Loucy (cell line): ENCODE data around the gene AGXT.

Source experiments
- CTCF ChIP-seq: fragments of 200-600 bp; sonication (generic); conservative IDR thresholded peaks from 2 replicates; pipeline ENCODE4 v1.5.1; 2014; ENCODE audit warnings: mild to moderate bottlenecking, antibody characterized with exemption, low read length
- EZH2phosphoT487 ChIP-seq: fragments of 200-600 bp; IDR thresholded peaks from 2 replicates; pipeline ENCODE4 v1.6.1; 2018; ENCODE audit warnings: antibody characterized with exemption, mild to moderate bottlenecking, moderate library complexity, borderline replicate concordance

GRCh38 chr2:240876035-240876474, 7.4 kb downstream of the AGXT start:
- TF ChIP-seq CTCF (no peak), EZH2phosphoT487 (no peak)
